ENCODE measurements around the gene ADSS1.

ADSS1 gene

GRCh38 chr14:104687601-104688504 lies 36.2 kb upstream of the ADSS1 start:
- peak in 1 of 2 donors; percentile 45 for DNase-seq

GRCh38 chr14:104688505-104689108 lies 35.4 kb upstream of the ADSS1 start:
- DNase-seq = no peak

GRCh38 chr14:104689109-104689880 lies 34.7 kb upstream of the ADSS1 start, which contains the start of gene INF2:
INF2 (plus strand) TSS chr14:104689618; CDS start chr14:104701366, 11,748 bp downstream.
- peak; percentile 52 to 63 for DNase-seq

- no peak for DNase-seq
These were observed 33.9 kb upstream of the ADSS1 start for GRCh38 chr14:104689881-104690711.

GRCh38 chr14:104690861-104691455 lies 33.1 kb upstream of the ADSS1 start:
- DNase-seq = no peak

- DNase-seq = no peak
These were observed 32.3 kb upstream of the ADSS1 start for GRCh38 chr14:104691546-104692260.

- no peak for DNase-seq
These were observed 31.6 kb upstream of the ADSS1 start for GRCh38 chr14:104692261-104692938.

- DNase-seq = no peak
These were observed 31.1 kb upstream of the ADSS1 start for GRCh38 chr14:104692939-104693315.

GRCh38 chr14:104693482-104694431 lies 30.3 kb upstream of the ADSS1 start:
- DNase-seq = peak; percentile 49 to 54

GRCh38 chr14:104694475-104694950 lies 29.5 kb upstream of the ADSS1 start:
- peak; percentile 88 to 94 for DNase-seq

- no peak for DNase-seq
These were observed 28.9 kb upstream of the ADSS1 start for GRCh38 chr14:104694991-104695659.

- no peak for DNase-seq
These were observed 28.4 kb upstream of the ADSS1 start for GRCh38 chr14:104695660-104696000.

- DNase-seq = no peak
These were observed 27.2 kb upstream of the ADSS1 start for GRCh38 chr14:104696671-104697316.

- DNase-seq = no peak
These were observed 26.7 kb upstream of the ADSS1 start for GRCh38 chr14:104697317-104697703.

GRCh38 chr14:104697892-104698583 lies 26.0 kb upstream of the ADSS1 start:
- peak; percentile 39 to 41 for DNase-seq

- DNase-seq = peak in 1 of 2 donors; percentile 30
These were observed 25.2 kb upstream of the ADSS1 start for GRCh38 chr14:104698688-104699425.

GRCh38 chr14:104699426-104699748 lies 24.6 kb upstream of the ADSS1 start:
- DNase-seq = no peak
